GM21576 (cell line): ENCODE results near the gene SLC15A5.

Experiments used
- ATAC-seq: cut with Tn5 transposase; IDR thresholded peaks from one replicate; pipeline ENCODE4 v1.9.1; 2021; ENCODE audit warnings: mild to moderate bottlenecking, moderate library complexity; ENCODE audit not compliant: unreplicated experiment

The SLC15A5 gene

DNA sequence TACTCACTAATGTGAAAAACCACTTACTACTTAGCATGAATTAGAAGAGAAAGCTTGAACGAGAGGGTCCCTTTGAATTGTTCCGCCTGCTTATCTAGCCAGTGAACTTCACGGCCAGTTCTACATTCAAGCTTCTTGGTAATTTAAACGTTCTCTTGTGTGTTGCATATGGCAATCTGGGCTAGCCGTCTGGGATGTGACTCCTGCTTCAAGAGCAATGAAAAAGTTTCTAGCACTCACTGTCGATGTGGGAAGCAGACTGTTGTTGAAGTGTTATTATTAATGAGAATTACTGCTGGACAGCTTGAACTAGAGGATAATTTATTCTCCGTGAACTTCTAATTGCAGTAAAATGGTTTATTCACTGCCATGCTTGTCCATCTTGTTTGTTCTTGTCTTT, 93.9 kb downstream of the SLC15A5 start:
- ATAC-seq, result no peak

GRCh38 chr12:16175840-16176239, 101.6 kb downstream of the SLC15A5 start:
- ATAC-seq, result no peak

DNA sequence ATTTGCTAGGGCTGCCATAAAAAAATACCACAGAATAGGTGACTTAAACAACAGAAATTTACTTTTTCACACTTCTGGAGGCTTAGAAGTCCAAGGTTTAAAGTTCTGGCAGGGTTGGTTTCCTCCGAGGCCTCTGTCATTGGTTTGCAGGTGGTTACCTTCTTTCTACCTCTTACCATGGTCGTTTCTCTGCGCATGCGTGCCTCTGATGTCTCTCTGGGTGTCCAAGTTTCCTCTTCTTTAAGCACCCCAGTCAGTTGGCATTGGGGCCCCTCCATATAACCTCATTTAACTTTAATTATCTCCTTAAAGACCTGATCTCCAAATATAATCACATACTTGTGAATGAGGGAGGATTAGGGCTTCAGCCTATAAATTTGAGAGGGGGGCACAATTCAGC, 103.2 kb downstream of the SLC15A5 start:
- no peak for ATAC-seq

GRCh38 chr12:16171348-16171747, 106.1 kb downstream of the SLC15A5 start:
- ATAC-seq, result no peak

DNA sequence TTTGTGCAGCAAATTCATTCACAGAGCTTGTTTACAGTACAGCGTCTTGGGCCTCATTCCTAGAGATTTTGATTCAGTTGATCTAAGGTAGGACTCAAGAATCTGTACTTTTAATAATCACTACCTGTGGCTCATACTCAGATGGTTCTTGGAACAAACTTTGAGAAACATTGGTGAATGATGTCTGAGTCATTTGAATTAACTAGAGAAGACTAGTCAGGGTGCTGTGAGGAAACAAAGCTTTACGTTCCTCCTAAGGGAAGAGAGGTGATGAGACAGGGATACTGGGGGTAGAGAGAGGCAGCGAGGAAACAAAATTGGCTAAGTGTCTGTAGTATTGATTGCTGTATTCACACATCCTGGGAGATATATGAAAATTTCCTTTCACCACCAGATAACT, 109.4 kb downstream of the SLC15A5 start:
- no peak for ATAC-seq

- ATAC-seq, result no peak
Measured at GRCh38 chr12:16166563-16167470, 110.7 kb downstream of the SLC15A5 start.

GRCh38 chr12:16165506-16165905, 112.0 kb downstream of the SLC15A5 start:
- no peak for ATAC-seq

GRCh38 chr12:16163901-16164300, 113.6 kb downstream of the SLC15A5 start:
- ATAC-seq, result no peak

DNA sequence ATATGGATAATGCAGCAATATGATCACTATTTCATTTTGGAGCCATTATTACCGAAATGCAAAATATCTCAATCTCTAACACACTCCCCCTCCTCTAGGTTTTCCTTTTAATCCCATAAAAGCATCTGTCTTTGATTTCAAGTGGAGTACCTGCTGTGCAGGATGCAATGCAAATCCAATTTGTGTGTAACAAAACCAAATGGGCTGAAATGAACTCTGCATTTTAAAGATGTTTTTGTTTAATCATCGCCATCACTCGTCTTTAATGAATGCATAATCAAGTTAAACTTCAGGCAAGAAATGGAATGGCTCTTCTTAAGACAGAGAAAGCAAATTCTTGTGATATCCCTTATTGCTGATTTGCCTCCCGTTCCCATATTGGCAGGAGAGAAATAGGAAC, 114.3 kb downstream of the SLC15A5 start:
- ATAC-seq, result no peak

- no peak for ATAC-seq
Measured at GRCh38 chr12:16159571-16159970, 117.9 kb downstream of the SLC15A5 start.

DNA sequence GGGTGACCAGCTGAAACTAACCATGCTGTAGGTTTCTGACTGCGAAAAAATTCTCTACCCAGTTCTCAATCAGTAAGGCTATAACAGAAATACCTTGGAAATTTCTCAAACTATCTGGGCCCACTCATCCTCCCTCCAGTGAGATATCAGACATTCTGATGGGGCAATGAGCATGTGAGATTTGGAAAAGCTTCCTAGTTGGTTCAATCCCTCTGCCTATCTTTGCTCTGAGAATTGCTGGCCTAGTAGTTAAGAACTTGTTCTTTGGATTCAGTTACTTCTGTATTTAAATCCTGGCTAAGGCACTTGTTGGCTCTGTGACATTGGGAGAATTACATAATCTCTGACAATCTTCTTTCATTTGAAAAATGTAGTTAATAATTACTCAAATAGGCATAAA, 119.4 kb downstream of the SLC15A5 start:
- ATAC-seq, result no peak

GRCh38 chr12:16155938-16156337, 121.5 kb downstream of the SLC15A5 start:
- ATAC-seq, result no peak

DNA sequence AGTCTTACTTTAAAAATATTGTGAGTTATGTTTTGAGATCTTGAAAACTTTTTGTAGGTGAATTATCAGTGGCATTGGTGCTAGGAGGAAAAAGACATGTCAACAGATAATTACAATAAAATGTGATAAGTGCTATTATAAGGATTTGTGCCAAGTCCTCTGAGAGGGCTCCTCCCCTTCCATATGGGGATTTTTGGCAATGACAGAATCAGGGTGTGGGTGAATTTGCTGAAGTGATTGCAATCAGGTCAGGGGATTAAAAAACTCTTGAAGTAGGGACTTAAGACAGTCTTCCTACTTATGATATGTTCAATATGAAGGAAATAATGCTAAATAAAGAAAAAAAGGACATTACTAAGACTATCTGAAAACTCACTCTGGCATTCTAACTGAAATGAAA, 122.5 kb downstream of the SLC15A5 start:
- no peak for ATAC-seq

- no peak for ATAC-seq
Measured at GRCh38 chr12:16152885-16153673, 124.4 kb downstream of the SLC15A5 start.

GRCh38 chr12:16150276-16150675, 127.2 kb downstream of the SLC15A5 start:
- no peak for ATAC-seq

DNA sequence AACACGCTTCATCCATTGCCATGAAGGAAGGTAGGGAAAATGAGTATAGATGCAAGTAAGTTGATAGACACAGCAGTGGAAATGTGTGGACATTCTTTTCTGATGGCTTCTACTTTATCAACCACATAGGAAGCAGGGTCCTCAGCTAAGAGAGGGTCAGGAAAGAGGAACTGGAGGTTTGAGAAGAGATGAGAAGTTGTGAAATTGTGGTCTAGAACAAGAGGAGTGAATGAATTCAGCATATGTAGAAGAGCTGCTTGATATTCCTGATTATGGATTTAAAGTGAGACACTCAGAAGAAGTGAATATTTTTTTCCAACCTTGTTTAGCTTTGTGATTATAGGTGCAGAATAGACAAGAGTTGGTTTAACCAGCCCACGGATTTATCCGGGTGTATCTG, 128.5 kb downstream of the SLC15A5 start:
- no peak for ATAC-seq
